Suprapubic skin (tissue), 4 donors: ENCODE data around the gene NR6A1. TPM values are rescaled to one million over a fixed set of nuclear protein-coding genes. Genes with fewer than 3 reads are reported as not detected.

Source experiments
- DNase-seq, 2 donors: peaks; one replicate each; pipeline ENCODE4 v3.0.0-alpha.2; 2019; ENCODE audit warnings: low spot score in 2 of 2
- H3K27ac ChIP-seq: fragments of 200-600 bp; sonication (generic); one replicate; pipeline ENCODE4 v1.5.1; 2019
- H3K27me3 ChIP-seq: fragments of 200-600 bp; sonication (generic); one replicate; pipeline ENCODE4 v1.5.1; 2019
- H3K36me3 ChIP-seq: fragments of 200-600 bp; sonication (generic); one replicate; pipeline ENCODE4 v1.5.1; 2019
- H3K4me1 ChIP-seq: fragments of 200-600 bp; sonication (generic); one replicate; pipeline ENCODE4 v1.5.1; 2019
- H3K4me3 ChIP-seq: fragments of 200-600 bp; sonication (generic); one replicate; pipeline ENCODE4 v1.5.1; 2019; ENCODE audit warnings: mild to moderate bottlenecking
- H3K9me3 ChIP-seq: fragments of 200-600 bp; sonication (generic); one replicate; pipeline ENCODE4 v1.5.1; 2019
- CTCF ChIP-seq, 2 donors: fragments of 200-600 bp in 1 of 2; fragments of 450-650 bp in 1 of 2; sonication (generic) in 1 of 2; IDR thresholded peaks; one replicate each; pipeline ENCODE4 v1.5.1; 2016 to 2019; ENCODE audit warnings: antibody characterized with exemption in 2 of 2, mild to moderate bottlenecking in 1 of 2, moderate library complexity in 1 of 2
- EP300 ChIP-seq: sonication (generic); formaldehyde crosslinking; IDR thresholded peaks from one replicate; pipeline ENCODE4 v1.6.1; 2017; ENCODE audit warnings: antibody characterized with exemption
- POLR2A ChIP-seq, 2 donors: fragments of 450-650 bp; IDR thresholded peaks; one replicate each; pipeline ENCODE4 v1.6.1; 2017; ENCODE audit warnings: antibody characterized with exemption in 2 of 2, mild to moderate bottlenecking in 2 of 2, moderate library complexity in 2 of 2
- POLR2AphosphoS5 ChIP-seq, 3 donors: sonication (generic); formaldehyde crosslinking; IDR thresholded peaks; one replicate each; pipeline ENCODE4 v1.6.1; 2017; ENCODE audit warnings: antibody characterized with exemption in 3 of 3
- WGBS: methylation state at CpG from one replicate; pipeline ENCODE4 v1.1.5; 2018; 5-methylcytosine and 5-hydroxymethylcytosine counted together
- total RNA-seq, 4 donors: library from RNA; depleted of rRNA; stranded (reverse); fragments of >200 nt; gene quantifications; one replicate each; pipeline ENCODE4 v1.1.0, GENCODE V29; 2016

NR6A1 gene
- total RNA-seq, 4 donors from 2014 or later = 6.5 to 10.1 (median 6.8) TPM

GRCh38 chr9:124496075-124496449 lies 275.0 kb downstream of the NR6A1 start:
- Histone ChIP-seq H3K36me3 (no peaks in the 10 kb centered on the region), H3K27me3 (peaks cover 54% of the 10 kb centered on the region), H3K27ac (no peak overlapping the region), H3K9me3 (no peaks in the 10 kb centered on the region), H3K4me1 (no peaks in the 10 kb centered on the region), H3K4me3 (no peak overlapping the region)
- 97% methylated on average over 3 of the region's 3 CpGs for WGBS
- DNase-seq = no peak
- no peak for TF ChIP-seq POLR2AphosphoS5 (IDR thresholded peaks at IDR 0.05)
- TF ChIP-seq CTCF (IDR thresholded peaks at IDR 0.05) = no peak
- no peak for TF ChIP-seq EP300
- TF ChIP-seq POLR2A (IDR thresholded peaks at IDR 0.05) = no peak

GRCh38 chr9:124495126-124496074 lies 275.7 kb downstream of the NR6A1 start:
- Histone ChIP-seq H3K4me1 (no peaks in the 10 kb centered on the region), H3K4me3 (no peak overlapping the region), H3K9me3 (no peaks in the 10 kb centered on the region), H3K27me3 (peaks cover 48% of the 10 kb centered on the region), H3K36me3 (no peaks in the 10 kb centered on the region), H3K27ac (no peak overlapping the region)
- TF ChIP-seq EP300 (no peak), CTCF (IDR thresholded peaks at IDR 0.05) (no peak), POLR2A (IDR thresholded peaks at IDR 0.05) (no peak), POLR2AphosphoS5 (IDR thresholded peaks at IDR 0.05) (no peak)
- DNase-seq = no peak
- WGBS = 78% methylated on average over 20 of the region's 31 CpGs

GRCh38 chr9:124493794-124494479 lies 277.2 kb downstream of the NR6A1 start:
- no peak for DNase-seq
- no peaks in the 10 kb centered on the region for H3K4me1 ChIP-seq
- no peak overlapping the region for H3K4me3 ChIP-seq
- H3K27ac ChIP-seq = no peak overlapping the region
- TF ChIP-seq CTCF (IDR thresholded peaks at IDR 0.05) = no peak
- TF ChIP-seq POLR2A (IDR thresholded peaks at IDR 0.05) = no peak
- no peak for TF ChIP-seq POLR2AphosphoS5 (IDR thresholded peaks at IDR 0.05)
- TF ChIP-seq EP300 = no peak
- 71% methylated on average over 11 of the region's 18 CpGs for WGBS
- H3K9me3 ChIP-seq = no peaks in the 10 kb centered on the region
- H3K36me3 ChIP-seq = no peaks in the 10 kb centered on the region
- H3K27me3 ChIP-seq = peaks cover 48% of the 10 kb centered on the region

GRCh38 chr9:124493218-124493617 lies 277.9 kb downstream of the NR6A1 start:
- no peak overlapping the region for H3K27ac ChIP-seq
- peaks cover 49% of the 10 kb centered on the region for H3K27me3 ChIP-seq
- 89% methylated on average over 3 of the region's 4 CpGs for WGBS
- no peaks in the 10 kb centered on the region for H3K4me1 ChIP-seq
- no peak overlapping the region for H3K4me3 ChIP-seq
- DNase-seq = no peak
- H3K36me3 ChIP-seq = no peaks in the 10 kb centered on the region
- TF ChIP-seq EP300 (no peak), POLR2A (IDR thresholded peaks at IDR 0.05) (no peak), CTCF (IDR thresholded peaks at IDR 0.05) (no peak), POLR2AphosphoS5 (IDR thresholded peaks at IDR 0.05) (no peak)
- H3K9me3 ChIP-seq = no peaks in the 10 kb centered on the region

GRCh38 chr9:124492818-124493217 lies 278.3 kb downstream of the NR6A1 start:
- H3K9me3 ChIP-seq = no peaks in the 10 kb centered on the region
- no peaks in the 10 kb centered on the region for H3K4me1 ChIP-seq
- WGBS = 72% methylated on average over 6 of the region's 19 CpGs
- peaks cover 49% of the 10 kb centered on the region for H3K27me3 ChIP-seq
- H3K4me3 ChIP-seq = no peak overlapping the region
- no peaks in the 10 kb centered on the region for H3K36me3 ChIP-seq
- no peak overlapping the region for H3K27ac ChIP-seq
- no peak for DNase-seq
- TF ChIP-seq EP300 = no peak
- no peak for TF ChIP-seq CTCF (IDR thresholded peaks at IDR 0.05)
- no peak for TF ChIP-seq POLR2AphosphoS5 (IDR thresholded peaks at IDR 0.05)
- no peak for TF ChIP-seq POLR2A (IDR thresholded peaks at IDR 0.05)
